HG02759 (cell line): Measurements from ENCODE around the gene BYSL.
A peak's percentile ranks its signal among the peaks of the same experiment; 100 is the strongest.

Experiments used
- ATAC-seq: cut with Tn5 transposase; IDR thresholded peaks from one replicate; pipeline ENCODE4 v1.9.1; 2021; ENCODE audit warnings: mild to moderate bottlenecking, moderate library complexity; ENCODE audit not compliant: unreplicated experiment

BYSL gene

DNA sequence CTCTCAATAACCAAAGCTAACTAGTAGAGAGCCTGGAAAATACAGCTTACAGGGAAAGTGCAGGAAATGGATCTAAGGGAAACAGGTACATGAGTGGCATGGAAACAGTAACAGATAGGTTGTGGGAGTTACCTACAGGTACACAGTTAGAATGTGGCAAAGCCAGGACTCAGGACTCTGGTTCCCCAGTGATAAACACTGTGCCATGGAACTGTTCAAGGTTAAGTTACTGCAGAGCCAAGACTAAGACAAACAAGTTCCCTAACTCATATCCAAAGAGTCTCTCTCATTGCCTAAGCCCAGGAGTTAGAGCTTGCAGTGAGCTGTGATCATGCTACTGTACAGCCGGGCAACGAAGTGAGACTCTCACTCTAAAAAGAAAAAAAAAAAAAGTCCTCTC is 7.0 kb upstream of the BYSL start:
- no peak for ATAC-seq

DNA sequence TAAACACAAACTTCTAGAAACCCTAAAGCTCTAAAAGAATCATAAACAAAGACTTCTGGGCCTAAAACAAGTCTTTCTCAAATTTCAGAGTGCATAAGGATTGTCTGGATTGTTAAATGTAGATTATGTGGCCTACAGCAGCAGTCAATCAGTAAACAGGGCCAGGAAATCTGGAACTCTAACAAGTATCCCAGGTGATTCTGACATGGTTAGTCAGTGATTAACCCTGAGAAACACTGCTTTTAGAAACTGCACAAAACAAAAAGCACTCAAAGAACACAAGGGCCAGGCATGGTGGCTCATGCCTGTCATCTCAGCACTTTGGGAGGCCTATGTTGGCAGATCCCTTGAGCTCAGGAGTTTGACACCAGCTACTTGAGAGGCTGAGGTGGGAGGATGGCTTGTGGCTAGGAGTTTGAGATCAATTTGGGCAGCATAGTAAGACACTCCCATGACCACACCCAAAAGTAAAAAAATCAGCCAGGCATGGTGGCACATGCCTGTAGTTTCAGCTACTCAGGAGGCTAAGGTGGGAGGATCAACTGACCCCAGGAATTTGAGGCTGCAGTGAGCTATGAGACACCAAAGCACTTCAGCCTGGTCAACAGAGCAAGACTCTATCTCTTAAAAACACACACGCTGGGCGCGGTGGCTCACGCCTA is 6.3 kb upstream of the BYSL start:
- no peak for ATAC-seq

DNA sequence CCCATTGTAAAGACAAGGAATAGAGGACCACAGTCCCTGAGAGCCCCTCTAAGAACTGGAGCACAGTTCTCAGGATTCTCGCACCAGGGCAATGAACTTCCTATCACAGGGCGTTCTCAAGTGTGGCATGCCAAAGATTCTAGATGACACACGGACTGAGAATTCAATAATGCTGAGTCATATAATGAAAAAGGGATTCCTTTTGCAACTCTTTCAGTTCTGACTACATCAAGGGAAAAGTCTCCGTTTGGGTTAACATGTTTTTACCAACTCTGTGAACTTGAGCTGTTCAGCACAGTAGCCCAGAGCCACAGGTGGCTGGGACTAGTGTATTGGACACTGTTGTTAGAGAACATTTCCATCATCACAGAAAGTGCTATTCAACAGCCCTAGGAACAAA is 3.8 kb upstream of the BYSL start:
- ATAC-seq, result no peak

DNA sequence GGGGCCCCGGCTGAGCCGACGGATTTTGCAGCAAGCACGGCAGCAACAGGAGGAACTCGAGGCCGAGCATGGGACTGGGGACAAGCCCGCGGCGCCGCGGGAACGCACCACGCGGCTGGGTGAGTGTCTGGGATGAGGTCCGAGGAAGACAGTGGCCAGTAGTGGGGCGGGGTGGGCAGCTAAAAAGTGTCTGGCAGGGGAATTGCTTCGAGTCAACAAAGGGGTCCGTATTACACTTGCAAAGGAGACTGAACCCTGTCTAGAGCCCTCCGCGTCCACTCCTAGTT is 356 bp downstream of the BYSL start:
- ATAC-seq, result peak; percentile 7

DNA sequence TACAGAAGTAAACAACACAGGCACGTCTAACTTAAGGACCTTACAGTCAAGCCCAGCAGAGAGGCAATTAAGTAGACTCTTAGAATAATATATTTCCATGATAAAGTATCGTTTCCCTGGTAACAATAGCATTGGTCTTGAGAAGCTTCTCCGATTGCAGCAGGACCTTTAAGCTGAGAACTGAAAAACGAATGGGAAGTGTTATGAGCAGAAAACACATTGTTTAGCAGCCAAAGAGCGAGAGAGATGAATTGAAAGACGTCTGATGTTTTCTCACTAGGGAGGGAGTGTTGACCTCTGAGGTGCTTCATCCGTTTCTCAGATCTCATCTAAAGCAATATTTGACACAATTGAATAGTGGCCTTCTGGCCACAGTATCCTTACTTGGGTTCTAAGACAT is 855 bp downstream of the BYSL start:
- ATAC-seq, result no peak

GRCh38 chr6:41927253-41927652 is 6.0 kb downstream of the BYSL start:
- ATAC-seq, result no peak

GRCh38 chr6:41929924-41930323 is 8.6 kb downstream of the BYSL start:
- ATAC-seq, result no peak

DNA sequence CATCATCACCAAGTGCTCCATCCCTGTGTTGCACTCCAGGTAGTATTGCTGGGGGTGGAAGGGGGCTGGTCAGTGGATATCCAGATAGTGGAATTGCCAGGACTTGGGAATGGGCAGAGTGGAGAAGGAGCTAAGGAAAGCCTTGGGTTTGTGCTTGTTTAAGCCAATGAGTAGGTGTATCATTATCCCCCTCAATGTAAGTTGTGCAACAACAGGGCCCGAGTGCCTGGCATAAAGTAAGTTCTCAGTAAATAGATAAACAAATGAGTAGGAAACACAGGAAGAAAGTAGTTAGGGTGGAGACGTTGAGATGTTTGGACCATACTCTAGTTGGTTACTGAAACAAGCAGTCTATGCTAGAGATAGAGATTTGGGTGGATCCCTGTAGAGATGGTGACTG is 10.5 kb downstream of the BYSL start:
- no peak for ATAC-seq

- no peak for ATAC-seq
Observed at GRCh38 chr6:41932378-41932777, 11.1 kb downstream of the BYSL start.

DNA sequence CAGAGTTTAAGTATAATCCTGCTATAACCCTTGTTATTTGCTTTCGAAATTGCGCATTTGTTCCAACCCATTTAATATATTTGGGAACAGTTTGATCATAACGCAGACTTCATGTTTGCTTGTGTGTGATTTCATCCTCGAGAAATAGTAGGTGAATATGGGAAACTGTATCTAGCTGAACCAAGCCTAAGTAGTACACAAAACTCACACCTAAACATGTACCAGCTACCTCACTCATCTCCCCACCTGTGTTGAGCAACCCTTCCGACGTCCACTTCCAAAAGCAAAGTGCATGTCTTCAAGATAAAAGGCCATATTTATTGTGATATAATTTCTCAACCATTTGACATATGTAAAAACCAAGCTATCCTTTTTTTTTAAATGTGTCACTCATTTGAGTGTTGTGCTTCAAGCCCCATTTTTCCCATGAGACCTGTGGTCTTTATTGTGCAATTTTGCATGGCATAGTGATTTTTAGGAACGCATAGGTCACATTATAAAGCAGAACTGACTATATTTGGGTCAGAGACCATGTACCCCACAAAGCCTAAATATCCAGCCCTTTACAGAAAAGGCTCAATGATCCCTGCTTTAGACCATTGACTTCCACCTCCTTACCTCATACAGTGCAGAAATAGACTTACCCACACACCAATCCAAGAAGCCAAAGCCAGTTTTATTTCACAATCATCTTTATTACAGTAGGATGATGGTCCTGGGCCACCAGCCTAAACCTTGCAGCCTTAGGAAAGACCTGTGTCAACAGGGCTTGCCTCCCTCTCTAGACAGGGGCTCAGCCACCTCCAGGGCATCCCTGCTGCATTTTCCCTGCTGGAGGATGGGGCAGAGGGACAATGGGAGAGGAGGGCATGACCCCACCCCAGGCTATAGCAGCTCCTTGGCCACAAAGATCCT is 13.2 kb downstream of the BYSL start:
- ATAC-seq, result no peak

- ATAC-seq, result no peak
Observed at GRCh38 chr6:41935193-41935574, 13.9 kb downstream of the BYSL start.

DNA sequence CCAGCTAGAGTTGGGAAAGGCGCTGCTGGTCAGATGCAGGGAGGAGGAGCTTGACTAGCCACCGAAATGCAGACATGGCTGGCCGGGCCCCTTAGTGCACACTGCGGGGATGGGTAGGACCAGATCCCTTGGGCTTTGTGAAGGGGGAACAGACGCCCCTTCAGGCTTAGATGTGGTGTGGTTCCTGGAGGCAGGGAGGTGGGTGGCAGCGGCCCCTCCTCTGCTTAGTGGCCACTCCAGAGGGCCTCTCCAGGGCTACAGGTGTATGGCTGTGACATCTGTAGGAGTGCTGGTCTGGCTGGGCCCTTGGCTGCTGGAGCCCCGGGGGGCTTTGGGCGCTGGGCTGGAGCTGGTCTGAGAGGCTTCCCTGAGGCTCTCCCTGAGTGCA is 14.4 kb downstream of the BYSL start:
- ATAC-seq, result peak; percentile 4

DNA sequence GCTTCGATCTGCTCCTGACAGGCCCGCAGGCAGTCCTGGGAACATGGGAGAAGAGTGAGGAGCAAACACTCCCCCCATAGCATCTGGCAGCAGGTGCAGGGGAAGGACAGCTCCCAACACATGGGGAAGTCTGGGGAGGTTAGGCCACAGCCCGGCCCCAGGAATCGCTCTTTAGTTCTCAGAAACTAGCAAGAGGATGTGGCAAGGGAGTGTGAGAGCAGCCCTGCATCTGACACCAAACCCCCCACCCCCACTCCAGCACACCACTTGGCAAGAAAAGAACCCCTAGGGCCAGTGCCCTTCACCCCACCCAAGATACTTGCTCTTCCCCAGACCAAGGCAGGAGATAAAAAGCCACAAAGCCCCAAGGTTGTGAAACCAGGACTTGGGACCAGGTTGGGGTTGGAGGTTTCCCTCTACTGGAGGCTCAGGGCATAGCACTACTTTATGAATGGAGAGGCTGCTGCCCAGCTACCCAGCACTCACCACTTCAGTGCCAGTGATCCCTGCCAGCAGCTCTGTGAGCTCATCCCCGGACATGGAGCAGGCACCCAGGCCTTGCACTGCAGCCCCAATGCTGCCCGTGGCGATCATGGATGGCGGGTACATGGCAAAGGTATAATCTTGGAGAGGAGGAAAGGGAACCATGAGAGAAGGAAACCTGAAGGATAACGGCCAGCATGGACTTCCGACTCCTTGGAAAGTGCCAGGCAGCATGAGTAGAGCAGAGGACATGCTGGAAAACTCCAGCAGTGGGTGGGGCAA is 15.0 kb downstream of the BYSL start:
- peak; percentile 56 for ATAC-seq

DNA sequence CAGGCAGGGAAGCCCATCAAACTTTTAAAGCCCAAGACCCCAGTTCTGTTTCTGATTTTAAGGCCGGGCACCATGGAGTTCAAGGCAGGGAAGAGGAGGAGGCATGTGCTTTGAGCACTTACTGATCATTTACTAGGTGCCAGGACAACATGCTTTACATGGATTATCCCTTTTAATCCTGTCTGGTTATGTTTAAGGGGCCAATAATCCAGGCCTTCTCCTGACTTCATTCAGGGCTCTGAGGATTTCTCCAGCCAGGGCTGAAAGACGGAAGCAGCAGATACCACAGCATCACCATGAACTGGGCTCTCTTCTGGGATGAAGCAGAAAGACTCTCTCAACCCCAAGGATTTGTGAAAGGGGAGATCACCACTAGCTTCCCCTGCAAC is 16.2 kb downstream of the BYSL start:
- ATAC-seq, result no peak

DNA sequence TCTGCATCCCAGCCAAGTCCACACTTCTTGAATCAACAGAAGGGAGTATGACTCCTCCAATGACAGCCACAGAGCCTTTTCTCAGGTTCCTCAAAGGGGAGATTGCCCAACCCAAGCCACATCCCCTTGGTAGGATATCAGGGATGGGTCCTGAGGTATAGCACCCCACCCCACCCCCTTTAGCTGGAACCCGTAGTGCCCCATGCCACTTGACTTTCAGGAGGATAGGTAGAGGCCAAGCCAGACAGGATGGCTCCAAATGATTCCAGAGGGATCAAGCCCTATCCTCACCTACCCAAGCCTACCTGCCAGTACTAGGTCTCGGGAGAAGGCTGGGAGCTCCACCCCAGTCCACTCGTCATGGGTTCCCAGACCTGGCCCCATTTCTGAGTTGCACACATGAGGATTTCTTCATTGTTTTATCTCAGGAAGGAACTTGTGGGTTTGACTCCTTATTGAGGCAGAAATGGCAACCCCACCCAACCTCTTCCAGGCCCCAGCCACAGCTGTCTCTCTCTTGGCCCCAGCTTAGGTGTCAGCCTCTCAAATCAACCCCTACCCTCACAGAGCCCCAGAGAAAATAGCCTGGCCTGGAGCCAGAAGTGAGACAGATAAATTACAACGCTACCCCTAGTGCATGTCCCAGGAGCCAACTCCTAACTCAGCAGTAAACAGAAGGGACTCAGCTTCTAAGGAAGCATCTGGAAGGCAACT is 16.7 kb downstream of the BYSL start:
- ATAC-seq, result no peak

DNA sequence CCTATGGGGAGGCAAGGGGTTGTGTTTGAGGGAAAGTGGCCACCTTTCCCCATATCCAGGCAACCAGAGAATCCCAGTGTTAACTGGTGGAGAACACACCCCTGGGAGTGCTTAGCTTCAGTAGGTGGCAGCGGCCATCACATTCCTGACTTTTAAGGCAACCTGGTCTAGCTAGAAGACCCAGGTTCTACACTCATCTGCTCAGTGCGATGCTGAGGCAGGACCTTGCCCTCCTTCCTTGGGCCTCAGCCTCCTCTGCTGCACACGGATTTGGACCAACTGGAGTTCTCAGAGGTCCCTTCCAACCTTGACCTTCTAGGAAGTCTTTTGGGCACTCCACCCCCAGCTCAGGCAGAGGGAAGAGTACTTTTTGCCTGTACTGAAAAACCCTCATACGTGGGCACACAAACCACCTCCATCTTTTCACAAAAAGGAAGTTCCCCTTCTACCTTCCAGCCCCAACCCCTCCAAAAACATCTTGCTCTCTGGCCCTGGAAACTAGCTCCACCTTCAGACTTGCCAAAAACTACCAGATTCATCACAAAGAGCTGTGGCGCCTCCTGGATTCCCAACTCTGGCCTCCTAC is 17.4 kb downstream of the BYSL start:
- no peak for ATAC-seq

DNA sequence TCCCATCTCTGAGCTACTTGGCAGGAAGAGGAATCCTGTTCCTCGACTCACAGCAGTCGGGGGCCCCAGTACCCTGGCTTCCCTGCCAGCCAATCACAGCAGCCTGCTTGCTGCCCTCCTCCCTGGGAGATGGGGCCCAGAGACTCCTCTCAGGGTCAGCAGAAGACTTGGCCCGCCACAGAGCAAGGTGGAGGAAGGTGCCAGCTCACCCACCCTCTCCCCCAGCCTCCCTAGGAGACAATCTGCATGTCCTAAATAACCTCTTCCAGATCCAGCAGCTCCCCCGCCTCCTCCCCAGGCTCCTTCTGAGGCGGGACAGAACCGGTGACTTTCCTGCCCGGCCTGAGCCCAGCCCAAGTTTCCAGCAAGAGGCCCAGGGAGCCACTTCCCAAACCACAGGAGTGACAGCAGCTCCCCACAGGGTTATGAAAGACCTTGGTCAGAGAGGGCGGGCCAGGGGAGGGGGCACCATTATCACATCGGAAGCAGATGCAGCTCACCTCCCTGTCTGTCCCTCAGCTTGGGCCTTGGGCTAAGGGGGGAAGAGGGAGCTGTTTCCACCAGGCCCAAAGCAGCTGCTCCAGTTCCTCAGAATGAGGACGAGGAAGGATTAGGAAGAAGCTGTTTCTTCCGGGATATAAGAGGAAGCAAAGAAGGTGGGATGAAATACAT is 18.0 kb downstream of the BYSL start:
- ATAC-seq, result no peak

GRCh38 chr6:41939848-41940758 is 18.8 kb downstream of the BYSL start:
- no peak for ATAC-seq

DNA sequence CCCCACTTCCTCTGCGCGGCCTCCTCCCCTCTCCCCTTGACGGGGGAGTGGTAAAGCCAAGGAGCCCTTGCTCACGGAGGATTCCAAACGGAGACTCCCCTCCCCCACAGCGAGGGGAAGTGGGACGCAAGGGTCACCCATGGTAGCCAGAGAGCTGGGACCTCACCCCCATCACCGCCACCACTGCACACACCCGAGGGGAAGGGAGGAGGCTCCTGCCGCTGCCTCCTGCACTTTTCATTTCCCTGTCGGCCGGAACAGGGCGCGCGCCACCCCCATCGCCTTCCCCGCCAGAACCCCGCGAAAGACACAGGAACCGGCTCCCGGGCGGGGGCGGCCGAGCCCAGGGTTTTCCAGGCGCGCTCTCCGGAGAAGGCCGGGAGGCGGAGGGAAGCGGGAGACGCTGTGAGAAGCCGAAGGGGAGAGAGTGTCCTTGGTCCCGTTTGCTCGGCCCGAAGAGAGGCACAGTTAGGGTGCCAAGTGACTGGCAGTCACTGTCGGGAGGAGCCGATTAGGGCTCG is 19.5 kb downstream of the BYSL start:
- no peak for ATAC-seq
